ENCODE data around the gene KRTAP9-9. TPM values are rescaled to one million over a fixed set of nuclear protein-coding genes. Genes with fewer than 3 reads are reported as not detected.

KRTAP9-9 gene
- total RNA-seq, result not detected in 2 replicates

GRCh38 chr17:41255381-41256290 lies at the start of gene KRTAP9-9:
TSS of gene KRTAP9-9 (plus strand) at chr17:41255384.

GRCh38 chr17:41226598-41227095 lies 28.5 kb upstream of the KRTAP9-9 start, which contains the start of gene KRTAP9-2:
TSS of gene KRTAP9-2 (plus strand) at chr17:41226648. CDS start at chr17:41226655, 7 bp downstream.

GRCh38 chr17:41232399-41233105 lies 22.6 kb upstream of the KRTAP9-9 start, which contains the start of gene KRTAP9-3:
TSS of gene KRTAP9-3 (plus strand) at chr17:41232449. CDS start at chr17:41232502, 53 bp downstream.

GRCh38 chr17:41237949-41238437 lies 17.2 kb upstream of the KRTAP9-9 start, which contains the start of gene KRTAP9-8:
TSS of gene KRTAP9-8 (plus strand) at chr17:41237999. CDS start at chr17:41238052, 53 bp downstream.

GRCh38 chr17:41249637-41250240 lies 5.4 kb upstream of the KRTAP9-9 start, which contains the start of gene KRTAP9-4:
TSS of gene KRTAP9-4 (plus strand) at chr17:41249687. CDS start at chr17:41249721, 34 bp downstream.

GRCh38 chr17:41265078-41265477 lies 9.9 kb downstream of the KRTAP9-9 start, which contains the start of gene KRTAP9-6:
TSS of gene KRTAP9-6 (plus strand) at chr17:41265378. CDS start at chr17:41265378, 0 bp downstream.

GRCh38 chr17:41275648-41276190 lies 20.5 kb downstream of the KRTAP9-9 start, which contains the start of gene KRTAP9-7:
TSS of gene KRTAP9-7 (plus strand) at chr17:41275698. CDS start at chr17:41275698, 0 bp downstream.

GRCh38 chr17:41301916-41302901 lies 47.0 kb downstream of the KRTAP9-9 start, which contains the start of gene KRTAP29-1:
TSS of gene KRTAP29-1 (minus strand) at chr17:41302851. CDS start at chr17:41302851, 0 bp downstream.

Small RNAs within 50 kb of the gene (small RNA-seq; reads per million reads assigned to genes)
- not detected for gene KRTAP9-10P (ENCODE audit: low replicate concordance)

Other genes starting within 250 kb of the KRTAP9-9 start
- gene KRTAP3-1, start 246.3 kb upstream of the KRTAP9-9 start, total RNA-seq, result not detected in 2 replicates
- 1.5 and 14.2 TPM in 2 replicates for gene KRTAP1-5, start 228.2 kb upstream of the KRTAP9-9 start, total RNA-seq
- not detected in 2 replicates for gene KRTAP1-4, start 225.2 kb upstream of the KRTAP9-9 start, total RNA-seq
- gene KRTAP1-3, start 220.5 kb upstream of the KRTAP9-9 start, total RNA-seq, result not detected in 2 replicates
- not detected in 2 replicates for gene KRTAP1-1, start 213.9 kb upstream of the KRTAP9-9 start, total RNA-seq
- gene KRTAP2-1, start 208.1 kb upstream of the KRTAP9-9 start, total RNA-seq, result not detected in 2 replicates
- gene KRTAP2-2, start 200.2 kb upstream of the KRTAP9-9 start, total RNA-seq, result not detected in 2 replicates
- gene KRTAP2-3, start 195.3 kb upstream of the KRTAP9-9 start, total RNA-seq, result 0.72 TPM in 1 of 2 replicates, not detected in the other
- not detected in 2 replicates for gene KRTAP2-4, start 189.5 kb upstream of the KRTAP9-9 start, total RNA-seq
- not detected in 2 replicates for gene KRTAP4-7, start 171.2 kb upstream of the KRTAP9-9 start, total RNA-seq
- not detected in 2 replicates for gene KRTAP4-8, start 157.2 kb upstream of the KRTAP9-9 start, total RNA-seq
- not detected in 2 replicates for gene KRTAP4-16, start 153.2 kb upstream of the KRTAP9-9 start, total RNA-seq
- not detected in 2 replicates for gene KRTAP4-9, start 150.0 kb upstream of the KRTAP9-9 start, total RNA-seq
- not detected in 2 replicates for gene KRTAP4-11, start 137.0 kb upstream of the KRTAP9-9 start, total RNA-seq
- not detected in 2 replicates for gene KRTAP4-12, start 131.2 kb upstream of the KRTAP9-9 start, total RNA-seq
- not detected in 2 replicates for gene KRTAP4-6, start 114.8 kb upstream of the KRTAP9-9 start, total RNA-seq
- not detected in 2 replicates for gene KRTAP4-5, start 105.6 kb upstream of the KRTAP9-9 start, total RNA-seq
- gene KRTAP4-4, start 94.6 kb upstream of the KRTAP9-9 start, total RNA-seq, result not detected in 2 replicates
- not detected in 2 replicates for gene KRTAP4-3, start 87.2 kb upstream of the KRTAP9-9 start, total RNA-seq
- not detected in 2 replicates for gene KRTAP4-2, start 77.2 kb upstream of the KRTAP9-9 start, total RNA-seq
- gene KRTAP4-1, start 70.5 kb upstream of the KRTAP9-9 start, total RNA-seq, result not detected in 2 replicates
- gene KRTAP9-1, start 65.5 kb upstream of the KRTAP9-9 start, total RNA-seq, result not detected in 2 replicates
- not detected in 2 replicates for gene KRTAP9-2, start 28.7 kb upstream of the KRTAP9-9 start, total RNA-seq
- not detected in 2 replicates for gene KRTAP9-3, start 22.9 kb upstream of the KRTAP9-9 start, total RNA-seq
- gene KRTAP9-8, start 17.4 kb upstream of the KRTAP9-9 start, total RNA-seq, result not detected in 2 replicates
- gene KRTAP9-4, start 5.7 kb upstream of the KRTAP9-9 start, total RNA-seq, result not detected in 2 replicates
- not detected in 2 replicates for gene KRTAP9-6, start 10.0 kb downstream of the KRTAP9-9 start, total RNA-seq
- gene KRTAP9-7, start 20.3 kb downstream of the KRTAP9-9 start, total RNA-seq, result not detected in 2 replicates
- not detected in 2 replicates for gene KRTAP29-1, start 47.5 kb downstream of the KRTAP9-9 start, total RNA-seq
- gene KRTAP16-1, start 53.9 kb downstream of the KRTAP9-9 start, total RNA-seq, result not detected in 2 replicates
- gene KRTAP17-1, start 60.3 kb downstream of the KRTAP9-9 start, total RNA-seq, result not detected in 2 replicates
- gene KRT33A, start 95.4 kb downstream of the KRTAP9-9 start, total RNA-seq, result not detected in 2 replicates
- not detected in 2 replicates for gene KRT33B, start 114.4 kb downstream of the KRTAP9-9 start, total RNA-seq
- gene KRT34, start 126.9 kb downstream of the KRTAP9-9 start, total RNA-seq, result 2.2 and 4.7 TPM in 2 replicates
- gene KRT31, start 142.2 kb downstream of the KRTAP9-9 start, total RNA-seq, result not detected in 2 replicates
- not detected in 2 replicates for gene KRT37, start 169.2 kb downstream of the KRTAP9-9 start, total RNA-seq
- under 0.01 TPM in 1 of 2 replicates, not detected in the other for gene KRT38, start 185.6 kb downstream of the KRTAP9-9 start, total RNA-seq
- gene KRT32, start 212.0 kb downstream of the KRTAP9-9 start, total RNA-seq, result not detected in 2 replicates
- gene KRT35, start 225.8 kb downstream of the KRTAP9-9 start, total RNA-seq, result not detected in 2 replicates
- 0.22 TPM in 1 of 2 replicates, not detected in the other for gene KRT36, start 234.5 kb downstream of the KRTAP9-9 start, total RNA-seq